ENCODE results near the gene ADGRL2.

ADGRL2 gene

DNA sequence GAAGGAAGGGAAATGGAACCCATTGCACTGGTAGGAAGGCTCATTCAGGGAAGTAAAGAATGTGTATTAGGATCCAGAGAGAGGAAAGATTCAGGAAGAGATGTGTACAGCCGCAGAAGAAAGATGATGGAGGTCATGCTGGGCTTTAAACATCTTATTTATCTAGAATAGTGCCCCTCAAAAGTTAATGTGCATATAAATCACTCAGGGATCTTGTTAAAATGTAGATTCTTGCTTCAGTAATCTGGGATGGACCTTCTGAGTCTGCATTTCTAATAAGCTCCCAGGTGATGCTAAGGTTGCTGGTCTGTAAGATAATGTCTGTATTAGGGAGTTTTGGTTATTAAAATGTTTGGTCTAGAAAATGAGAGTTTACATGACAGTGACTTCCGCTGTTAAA lies 46.3 kb downstream of the ADGRL2 start:
- DNase-seq, result no peak
- Histone ChIP-seq H3K27ac (ENCODE audit: low read depth, low read length) (no peak overlapping the region), H2AK5ac (ENCODE audit: low read length) (no peak overlapping the region), H3K9me3 (ENCODE audit: insufficient read depth, low read depth, low read length) (no peaks in the 10 kb centered on the region), H3K23ac (ENCODE audit: low read length) (no peak overlapping the region), H2BK5ac (ENCODE audit: low read depth, low read length, poor library complexity) (no peak overlapping the region), H3K79me2 (ENCODE audit: control insufficient read depth, insufficient read depth, low read length, poor library complexity) (no peaks in the 10 kb centered on the region), H3K36me3 (ENCODE audit: control insufficient read depth in 1 of 2, insufficient read depth in 2 of 2, low read length in 2 of 2) (no peaks in the 10 kb centered on the region), H2AFZ (ENCODE audit: insufficient read depth, low read length, poor library complexity) (no peak overlapping the region), H3K27me3 (ENCODE audit: insufficient read depth, low read length) (no peaks in the 10 kb centered on the region), H4K91ac (ENCODE audit: low read depth, low read length) (no peak overlapping the region), H2BK12ac (ENCODE audit: low read length) (no peak overlapping the region), H3K4me1 (ENCODE audit: control insufficient read depth in 1 of 2, insufficient read depth in 2 of 2, low read length in 2 of 2) (no peaks in the 10 kb centered on the region), H4K12ac (ENCODE audit: low read depth, low read length) (no peak overlapping the region), H4K8ac (ENCODE audit: low read depth, low read length) (no peak overlapping the region), H3K9ac (ENCODE audit: low read length) (no peak overlapping the region), H3K4me3 (ENCODE audit: low read depth, low read length) (no peak overlapping the region), H3K79me1 (ENCODE audit: low read length) (no peaks in the 10 kb centered on the region), H3K14ac (ENCODE audit: low read length) (no peak overlapping the region), H3K4ac (ENCODE audit: low read depth, low read length) (no peak overlapping the region), H2BK120ac (ENCODE audit: insufficient read depth, low read length, poor library complexity) (no peak overlapping the region), H3K4me2 (ENCODE audit: low read length) (no peak overlapping the region), H3K18ac (ENCODE audit: low read length) (no peak overlapping the region)
- WGBS (ENCODE audit: extremely low coverage, insufficient coverage, insufficient read length), result no CpG with 5 or more reads among the region's 2 CpGs

DNA sequence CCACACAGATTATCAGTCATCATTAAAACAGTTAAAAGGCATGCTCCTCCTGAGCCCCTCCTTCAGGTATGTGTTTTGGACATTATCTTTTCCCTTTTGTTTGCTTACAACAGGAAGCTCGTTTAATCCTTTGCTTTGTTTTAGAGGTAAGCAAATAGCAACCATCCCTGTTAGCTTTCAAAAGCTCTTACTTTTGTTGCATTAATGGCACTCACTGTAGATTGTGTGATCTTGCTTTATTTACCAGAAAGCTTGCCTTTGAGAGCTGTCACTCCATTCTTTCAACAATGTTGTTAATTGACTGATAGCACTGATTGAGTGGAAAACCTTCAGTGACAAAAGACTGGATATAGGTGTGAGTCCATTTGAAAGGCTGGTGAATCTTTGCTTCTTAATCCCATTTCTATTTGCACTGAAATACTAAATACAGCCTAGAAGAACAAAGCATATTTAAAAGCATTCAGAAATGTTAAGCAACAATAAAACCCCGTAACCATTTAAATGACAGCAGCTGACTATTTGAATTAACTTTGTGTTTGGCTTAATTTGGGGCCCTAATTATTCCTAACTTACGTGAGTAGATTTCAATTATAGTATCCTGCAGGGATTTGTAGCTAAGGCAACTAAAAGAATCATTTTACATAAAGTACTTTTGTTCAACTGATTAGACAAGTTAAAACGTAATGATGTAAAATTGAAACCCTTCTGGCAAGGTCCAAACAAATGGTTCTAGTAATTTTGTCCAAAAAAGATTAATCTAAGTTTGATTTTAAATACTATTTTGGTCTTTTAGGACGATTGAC lies 48.3 kb downstream of the ADGRL2 start:
- H3K79me2 ChIP-seq (ENCODE audit: control insufficient read depth, insufficient read depth, low read length, poor library complexity), result no peaks in the 10 kb centered on the region
- no peak overlapping the region for H2BK12ac ChIP-seq (ENCODE audit: low read length)
- H4K12ac ChIP-seq (ENCODE audit: low read depth, low read length), result no peak overlapping the region
- H2AFZ ChIP-seq (ENCODE audit: insufficient read depth, low read length, poor library complexity), result no peak overlapping the region
- H2BK5ac ChIP-seq (ENCODE audit: low read depth, low read length, poor library complexity), result no peak overlapping the region
- no peak overlapping the region for H3K9ac ChIP-seq (ENCODE audit: low read length)
- H3K79me1 ChIP-seq (ENCODE audit: low read length), result no peaks in the 10 kb centered on the region
- no peak overlapping the region for H3K23ac ChIP-seq (ENCODE audit: low read length)
- H3K9me3 ChIP-seq (ENCODE audit: insufficient read depth, low read depth, low read length), result no peaks in the 10 kb centered on the region
- H3K4me1 ChIP-seq (ENCODE audit: control insufficient read depth in 1 of 2, insufficient read depth in 2 of 2, low read length in 2 of 2), result no peaks in the 10 kb centered on the region
- no peak overlapping the region for H3K18ac ChIP-seq (ENCODE audit: low read length)
- H3K14ac ChIP-seq (ENCODE audit: low read length), result no peak overlapping the region
- H3K27me3 ChIP-seq (ENCODE audit: insufficient read depth, low read length), result no peaks in the 10 kb centered on the region
- no peak overlapping the region for H3K27ac ChIP-seq (ENCODE audit: low read depth, low read length)
- H3K4ac ChIP-seq (ENCODE audit: low read depth, low read length), result no peak overlapping the region
- H4K8ac ChIP-seq (ENCODE audit: low read depth, low read length), result no peak overlapping the region
- no peak overlapping the region for H4K91ac ChIP-seq (ENCODE audit: low read depth, low read length)
- DNase-seq, result no peak
- no CpG with 5 or more reads among the region's 5 CpGs for WGBS (ENCODE audit: extremely low coverage, insufficient coverage, insufficient read length)
- no peak overlapping the region for H2BK120ac ChIP-seq (ENCODE audit: insufficient read depth, low read length, poor library complexity)
- H2AK5ac ChIP-seq (ENCODE audit: low read length), result no peak overlapping the region
- no peaks in the 10 kb centered on the region for H3K36me3 ChIP-seq (ENCODE audit: control insufficient read depth in 1 of 2, insufficient read depth in 2 of 2, low read length in 2 of 2)
- no peak overlapping the region for H3K4me3 ChIP-seq (ENCODE audit: low read depth, low read length)
- no peak overlapping the region for H3K4me2 ChIP-seq (ENCODE audit: low read length)

DNA sequence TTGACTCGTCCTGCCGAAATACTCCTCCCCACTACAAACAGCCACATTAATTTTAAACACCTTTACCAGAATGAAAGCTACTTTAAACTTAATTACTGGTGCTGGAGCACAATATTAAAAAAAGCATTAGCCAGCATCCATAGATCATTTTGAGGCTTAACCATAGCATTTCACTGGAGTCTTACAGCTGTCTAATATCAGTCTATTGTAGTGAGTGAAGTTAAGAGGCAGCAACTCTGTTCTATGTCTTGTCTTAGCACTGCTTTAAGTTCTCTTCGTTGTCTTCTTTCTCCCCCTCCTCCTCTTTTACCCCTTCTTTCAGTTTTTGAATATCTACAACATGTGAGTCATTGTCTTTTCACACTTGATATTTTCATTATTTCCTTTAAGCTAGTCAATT lies 49.3 kb downstream of the ADGRL2 start:
- H3K79me2 ChIP-seq (ENCODE audit: control insufficient read depth, insufficient read depth, low read length, poor library complexity), result no peaks in the 10 kb centered on the region
- no peak overlapping the region for H3K4ac ChIP-seq (ENCODE audit: low read depth, low read length)
- no peak overlapping the region for H3K27ac ChIP-seq (ENCODE audit: low read depth, low read length)
- H3K36me3 ChIP-seq (ENCODE audit: control insufficient read depth in 1 of 2, insufficient read depth in 2 of 2, low read length in 2 of 2), result no peaks in the 10 kb centered on the region
- H3K18ac ChIP-seq (ENCODE audit: low read length), result no peak overlapping the region
- no peak overlapping the region for H3K23ac ChIP-seq (ENCODE audit: low read length)
- H3K79me1 ChIP-seq (ENCODE audit: low read length), result no peaks in the 10 kb centered on the region
- no CpG with 5 or more reads among the region's 3 CpGs for WGBS (ENCODE audit: extremely low coverage, insufficient coverage, insufficient read length)
- no peak overlapping the region for H4K91ac ChIP-seq (ENCODE audit: low read depth, low read length)
- H2BK5ac ChIP-seq (ENCODE audit: low read depth, low read length, poor library complexity), result no peak overlapping the region
- no peak for DNase-seq
- H3K14ac ChIP-seq (ENCODE audit: low read length), result no peak overlapping the region
- H3K9me3 ChIP-seq (ENCODE audit: insufficient read depth, low read depth, low read length), result no peaks in the 10 kb centered on the region
- H3K4me2 ChIP-seq (ENCODE audit: low read length), result no peak overlapping the region
- no peak overlapping the region for H2BK120ac ChIP-seq (ENCODE audit: insufficient read depth, low read length, poor library complexity)
- H4K12ac ChIP-seq (ENCODE audit: low read depth, low read length), result no peak overlapping the region
- H3K27me3 ChIP-seq (ENCODE audit: insufficient read depth, low read length), result no peaks in the 10 kb centered on the region
- no peak overlapping the region for H2AFZ ChIP-seq (ENCODE audit: insufficient read depth, low read length, poor library complexity)
- no peak overlapping the region for H2BK12ac ChIP-seq (ENCODE audit: low read length)
- no peak overlapping the region for H4K8ac ChIP-seq (ENCODE audit: low read depth, low read length)
- H3K4me1 ChIP-seq (ENCODE audit: control insufficient read depth in 1 of 2, insufficient read depth in 2 of 2, low read length in 2 of 2), result no peaks in the 10 kb centered on the region
- H2AK5ac ChIP-seq (ENCODE audit: low read length), result no peak overlapping the region
- H3K4me3 ChIP-seq (ENCODE audit: low read depth, low read length), result no peak overlapping the region
- H3K9ac ChIP-seq (ENCODE audit: low read length), result no peak overlapping the region

DNA sequence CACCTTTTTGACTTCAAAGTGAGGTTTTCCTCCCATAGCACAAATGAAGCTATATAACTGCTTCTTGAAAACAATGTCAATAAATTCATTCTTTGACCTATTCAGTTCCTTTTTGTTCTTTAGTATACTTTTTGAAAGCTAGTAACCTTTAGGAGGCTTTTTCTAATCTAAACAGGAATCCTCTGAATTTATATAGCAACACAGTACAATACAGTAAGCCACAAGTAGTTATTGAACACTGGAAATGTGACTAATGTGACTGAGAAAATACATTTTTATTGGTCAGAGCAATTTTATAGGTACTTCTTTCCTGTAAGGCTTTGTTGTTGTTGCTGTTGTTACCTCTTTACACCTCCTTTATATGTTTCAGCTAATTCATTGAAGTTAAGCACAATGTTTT lies 49.8 kb downstream of the ADGRL2 start:
- Histone ChIP-seq H4K12ac (ENCODE audit: low read depth, low read length) (no peak overlapping the region), H3K14ac (ENCODE audit: low read length) (no peak overlapping the region), H4K8ac (ENCODE audit: low read depth, low read length) (no peak overlapping the region), H3K27ac (ENCODE audit: low read depth, low read length) (no peak overlapping the region), H3K79me1 (ENCODE audit: low read length) (no peaks in the 10 kb centered on the region), H3K23ac (ENCODE audit: low read length) (no peak overlapping the region), H2BK12ac (ENCODE audit: low read length) (no peak overlapping the region), H3K18ac (ENCODE audit: low read length) (no peak overlapping the region), H3K79me2 (ENCODE audit: control insufficient read depth, insufficient read depth, low read length, poor library complexity) (no peaks in the 10 kb centered on the region), H2AK5ac (ENCODE audit: low read length) (no peak overlapping the region), H2AFZ (ENCODE audit: insufficient read depth, low read length, poor library complexity) (no peak overlapping the region), H3K36me3 (ENCODE audit: control insufficient read depth in 1 of 2, insufficient read depth in 2 of 2, low read length in 2 of 2) (no peaks in the 10 kb centered on the region), H3K27me3 (ENCODE audit: insufficient read depth, low read length) (no peaks in the 10 kb centered on the region), H3K9ac (ENCODE audit: low read length) (no peak overlapping the region), H3K4me2 (ENCODE audit: low read length) (no peak overlapping the region), H2BK5ac (ENCODE audit: low read depth, low read length, poor library complexity) (no peak overlapping the region), H3K9me3 (ENCODE audit: insufficient read depth, low read depth, low read length) (no peaks in the 10 kb centered on the region), H3K4me3 (ENCODE audit: low read depth, low read length) (no peak overlapping the region), H4K91ac (ENCODE audit: low read depth, low read length) (no peak overlapping the region), H2BK120ac (ENCODE audit: insufficient read depth, low read length, poor library complexity) (no peak overlapping the region), H3K4me1 (ENCODE audit: control insufficient read depth in 1 of 2, insufficient read depth in 2 of 2, low read length in 2 of 2) (no peaks in the 10 kb centered on the region), H3K4ac (ENCODE audit: low read depth, low read length) (no peak overlapping the region)
- no peak for DNase-seq

Data from trophoblast cell (in vitro differentiated cells and primary cell).